ENCODE data around the gene LDLRAD4.

The LDLRAD4 gene

GRCh38 chr18:13218368-13218991 lies at the start of gene LDLRAD4:
Gene LDLRAD4 (plus strand): TSS chr18:13218760.
- peak; percentile 16 to 29 for DNase-seq (ENCODE audit: low read depth in 1 of 2, low spot score in 1 of 2)

DNA sequence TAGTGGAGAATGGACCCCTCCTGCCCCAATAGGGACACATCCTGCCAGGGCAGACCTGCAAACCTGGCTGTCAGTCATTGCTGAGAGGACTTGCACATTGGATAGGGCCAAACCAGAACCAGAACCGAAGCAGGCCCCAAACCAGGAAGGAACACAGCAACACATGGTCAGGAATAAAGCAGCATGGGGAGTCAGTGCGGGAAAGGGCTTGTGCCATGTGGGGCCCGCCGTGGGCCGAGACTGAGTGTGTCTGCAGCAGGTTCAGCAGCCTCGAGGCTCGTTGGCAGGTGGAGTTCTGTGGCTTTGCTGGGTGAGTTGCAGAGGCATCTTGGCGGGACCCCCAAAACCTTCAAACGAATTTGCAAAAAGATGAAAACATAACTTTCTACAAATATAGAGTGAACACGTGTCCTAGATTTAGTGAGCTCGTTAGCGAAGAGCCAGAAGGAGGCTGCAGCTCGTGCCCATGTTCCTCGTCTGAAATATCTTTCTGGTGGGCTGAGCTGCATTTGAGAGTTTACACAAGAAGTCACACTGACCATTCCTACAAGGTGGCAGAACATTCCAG lies 44.9 kb upstream of the LDLRAD4 start:
- no peak for DNase-seq (ENCODE audit: low read depth in 1 of 2, low spot score in 1 of 2)

DNA sequence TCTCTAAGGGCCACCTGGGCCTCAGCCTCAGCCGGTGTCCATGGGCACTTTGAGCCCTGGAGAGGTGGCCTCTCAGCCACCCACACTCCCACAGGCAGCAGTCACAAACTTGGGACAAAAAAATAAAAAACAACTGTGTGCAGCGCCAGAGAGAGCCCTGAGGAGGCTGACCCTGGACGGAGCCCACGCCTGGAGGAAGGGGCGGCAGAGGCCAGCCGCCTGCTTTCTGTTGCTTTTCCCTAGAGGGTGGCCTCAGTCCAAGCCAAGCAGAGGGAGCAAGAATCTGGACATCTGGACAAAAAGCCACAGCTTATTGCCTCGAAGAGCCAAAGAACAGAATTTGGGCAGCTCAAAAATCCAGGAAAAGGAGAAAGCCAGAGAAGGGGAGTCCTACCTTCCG lies 43.3 kb upstream of the LDLRAD4 start:
- DNase-seq (ENCODE audit: low read depth in 1 of 2, low spot score in 1 of 2): no peak

GRCh38 chr18:13175754-13176210 lies 42.8 kb upstream of the LDLRAD4 start:
- no peak for DNase-seq (ENCODE audit: low read depth in 1 of 2, low spot score in 1 of 2)

DNA sequence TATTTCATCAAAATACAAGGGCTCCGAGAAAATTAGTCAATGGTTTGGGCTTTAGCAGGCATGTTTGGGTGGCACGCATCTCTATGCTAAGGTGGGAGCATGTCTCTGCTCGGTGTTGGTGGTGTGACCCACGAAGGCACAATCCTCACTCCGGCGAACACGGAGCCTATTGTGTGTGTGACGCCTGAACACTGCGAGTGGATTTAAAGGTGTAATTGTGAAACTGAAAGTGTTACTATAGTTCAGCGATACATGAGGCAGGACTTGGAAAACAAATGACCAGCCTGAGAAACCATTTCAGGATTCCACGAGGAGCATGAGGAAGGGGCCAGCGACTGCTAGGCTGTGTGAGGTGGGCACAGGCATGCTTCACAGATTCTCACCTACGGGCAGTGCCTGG lies 41.7 kb upstream of the LDLRAD4 start:
- no peak for DNase-seq (ENCODE audit: low read depth in 1 of 2, low spot score in 1 of 2)

DNA sequence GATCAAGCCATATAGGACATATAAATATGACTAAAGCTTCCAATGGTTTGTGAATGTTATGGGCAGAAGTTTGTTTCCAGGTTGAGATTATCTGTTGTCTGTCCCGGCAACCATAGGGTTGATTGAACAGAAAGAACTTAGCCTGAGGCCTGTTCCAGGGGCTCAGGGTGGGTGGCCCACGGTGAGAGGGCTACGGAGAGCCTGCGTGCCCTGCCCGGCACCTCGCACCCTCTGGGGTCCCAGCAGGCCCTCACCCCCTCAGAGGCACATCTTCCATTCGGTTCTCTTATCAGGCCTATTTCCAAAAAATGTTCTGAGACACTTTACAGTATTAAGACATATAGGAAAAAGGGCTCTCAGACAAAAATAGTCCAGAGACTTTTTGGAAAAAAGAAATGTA lies 40.4 kb upstream of the LDLRAD4 start:
- no peak for DNase-seq (ENCODE audit: low read depth in 1 of 2, low spot score in 1 of 2)

- DNase-seq (ENCODE audit: low read depth in 1 of 2, low spot score in 1 of 2): no peak
Measured at GRCh38 chr18:13178976-13179375, 39.6 kb upstream of the LDLRAD4 start.

DNA sequence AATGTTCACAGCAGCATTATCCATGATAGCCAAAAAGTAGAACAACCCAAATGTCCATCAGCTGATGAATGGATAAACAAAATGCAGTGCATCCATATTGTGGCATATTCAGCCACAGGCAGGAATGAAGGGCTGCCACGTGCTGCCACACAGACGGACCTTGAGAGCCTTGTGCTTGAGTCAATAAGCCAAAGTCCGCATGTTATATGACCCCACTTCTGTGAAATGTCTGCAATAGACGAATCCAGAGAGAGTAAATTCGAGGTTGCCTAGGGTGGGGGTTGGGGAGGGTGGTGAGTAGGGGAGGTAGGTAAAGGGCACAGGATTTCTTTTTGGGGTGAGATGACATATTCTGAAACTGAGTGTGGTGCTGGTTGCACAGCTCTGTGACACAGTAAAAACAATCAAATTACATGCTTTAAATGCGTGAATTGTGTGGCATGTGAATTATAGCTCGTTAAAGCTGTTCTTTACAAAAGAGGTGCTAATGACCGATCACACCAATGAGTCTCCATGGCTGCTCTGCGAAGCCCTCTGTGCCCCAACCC lies 38.9 kb upstream of the LDLRAD4 start:
- no peak for DNase-seq (ENCODE audit: low read depth in 1 of 2, low spot score in 1 of 2)

DNA sequence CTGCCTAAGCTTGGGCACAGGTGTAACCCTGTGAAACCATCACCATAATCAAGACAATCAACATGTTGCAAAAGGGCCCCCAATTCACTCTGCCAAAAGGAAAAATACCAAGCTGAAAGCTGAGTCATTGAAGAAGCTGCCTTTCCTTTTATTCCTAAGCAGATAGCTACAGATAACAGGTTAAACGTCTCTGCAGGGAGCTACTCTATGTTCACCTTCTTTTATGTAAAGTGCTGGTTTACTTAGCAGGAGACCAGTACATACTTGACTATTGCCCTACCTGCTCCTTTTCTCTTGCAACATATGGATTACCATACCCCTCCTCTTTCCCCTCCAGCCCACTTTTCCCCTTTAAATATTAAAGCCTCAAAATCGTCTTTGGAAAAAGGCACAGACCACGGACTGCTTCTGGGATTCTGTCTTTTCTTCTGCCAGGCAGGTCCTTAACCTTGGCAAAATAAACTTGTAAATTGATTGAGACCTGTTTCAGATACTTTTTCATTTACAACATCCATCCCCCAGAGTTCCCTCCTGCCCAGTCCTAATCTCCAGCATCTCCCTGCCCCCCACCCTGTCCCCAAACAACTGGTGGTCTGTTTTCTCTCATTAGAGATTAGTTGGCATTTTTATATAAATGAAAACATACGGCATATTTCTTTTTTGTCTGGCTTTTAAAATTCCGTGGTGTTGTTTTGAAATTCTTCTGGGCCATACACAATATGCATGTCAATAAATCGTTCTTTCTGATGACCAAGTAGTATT lies 37.8 kb upstream of the LDLRAD4 start:
- no peak for DNase-seq (ENCODE audit: low read depth in 1 of 2, low spot score in 1 of 2)

- no peak for DNase-seq (ENCODE audit: low read depth in 1 of 2, low spot score in 1 of 2)
Measured at GRCh38 chr18:13181765-13182164, 36.8 kb upstream of the LDLRAD4 start.

DNA sequence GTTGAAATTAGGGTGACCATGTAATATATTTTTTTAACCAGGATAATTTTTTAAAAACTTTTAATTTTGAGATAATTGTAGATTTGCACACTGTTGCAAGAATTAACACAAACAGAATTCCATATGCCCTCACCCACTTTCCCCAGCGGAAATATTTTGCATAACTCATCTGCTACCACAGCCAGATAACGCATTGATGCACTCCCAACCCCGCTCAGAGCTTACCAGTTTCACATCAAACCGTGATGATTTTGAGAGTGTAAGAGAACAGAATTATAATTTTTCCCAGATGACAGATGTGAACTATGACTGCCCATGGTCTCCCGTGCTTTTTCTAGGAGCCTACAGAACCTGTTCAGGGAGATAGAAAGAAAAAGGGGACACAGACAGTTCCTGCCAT lies 35.2 kb upstream of the LDLRAD4 start:
- no peak for DNase-seq (ENCODE audit: low read depth in 1 of 2, low spot score in 1 of 2)

GRCh38 chr18:13183790-13184189 lies 34.8 kb upstream of the LDLRAD4 start:
- no peak for DNase-seq (ENCODE audit: low read depth in 1 of 2, low spot score in 1 of 2)

GRCh38 chr18:13184396-13184795 lies 34.2 kb upstream of the LDLRAD4 start:
- no peak for DNase-seq (ENCODE audit: low read depth in 1 of 2, low spot score in 1 of 2)

DNA sequence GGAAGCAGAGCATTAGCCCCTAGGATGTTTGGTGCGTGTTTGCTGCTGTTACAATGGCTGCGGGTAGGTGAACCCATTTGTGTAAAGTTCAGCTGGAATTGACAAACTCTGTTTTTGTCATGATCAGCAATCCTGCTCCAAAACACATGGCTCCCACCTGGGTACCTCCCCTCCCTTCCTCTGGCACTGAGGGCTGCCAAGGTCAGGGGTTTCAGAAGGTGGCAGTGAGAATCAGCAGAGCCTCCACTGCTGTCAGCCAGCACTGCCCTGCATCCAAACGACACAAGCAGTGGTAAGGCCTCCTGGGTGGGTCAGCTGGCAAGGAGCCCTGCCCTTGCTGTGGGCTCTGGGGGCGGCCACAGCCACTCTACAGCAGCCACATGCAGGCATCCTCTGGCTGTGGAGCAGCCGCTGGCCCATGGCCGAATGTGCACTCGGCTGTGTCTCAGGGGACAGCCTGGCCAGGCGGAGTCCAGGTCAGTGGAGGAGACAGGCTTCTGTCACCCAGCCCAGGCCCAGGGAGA lies 32.8 kb upstream of the LDLRAD4 start:
- DNase-seq (ENCODE audit: low read depth in 1 of 2, low spot score in 1 of 2): no peak

DNA sequence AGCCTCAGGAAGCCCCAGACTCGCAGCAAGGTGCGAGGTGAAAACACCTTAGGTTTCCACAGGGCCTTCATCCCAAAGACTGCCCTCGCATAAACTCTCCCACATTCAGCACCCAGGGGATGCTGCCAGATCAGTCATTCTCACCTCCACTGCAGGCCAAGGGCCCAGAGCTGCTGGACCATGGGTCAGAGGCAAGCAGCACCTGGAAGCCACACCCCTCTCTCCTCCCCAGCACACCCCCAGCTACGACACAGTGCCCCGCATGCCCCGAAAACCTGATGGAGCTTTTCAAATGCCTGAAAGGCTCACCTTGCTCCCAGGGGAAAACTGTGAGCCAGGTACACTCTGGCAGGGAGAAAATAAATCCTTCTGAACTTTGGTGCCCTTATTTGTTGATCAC lies 31.9 kb upstream of the LDLRAD4 start:
- DNase-seq (ENCODE audit: low read depth in 1 of 2, low spot score in 1 of 2): no peak

DNA sequence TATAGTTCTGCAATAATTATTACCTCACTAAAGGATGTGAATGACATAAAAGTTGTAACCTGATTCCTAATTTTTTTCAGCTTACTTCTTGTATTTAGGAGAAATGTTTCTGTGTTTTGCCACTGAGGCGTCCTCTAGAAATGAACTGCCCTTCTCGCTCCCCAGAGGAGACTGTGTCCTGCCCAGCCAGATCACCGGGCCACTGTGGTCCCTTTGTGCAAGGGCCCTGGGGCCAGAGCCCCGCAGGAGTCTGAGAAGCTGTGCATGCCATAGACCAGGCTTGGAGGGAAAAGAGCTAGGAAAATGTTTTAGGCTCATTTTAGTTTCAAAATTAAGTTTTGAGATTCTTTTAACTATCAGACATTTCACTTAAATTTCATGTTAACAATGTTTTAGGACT lies 31.1 kb upstream of the LDLRAD4 start:
- DNase-seq (ENCODE audit: low read depth in 1 of 2, low spot score in 1 of 2): no peak

- no peak for DNase-seq (ENCODE audit: low read depth in 1 of 2, low spot score in 1 of 2)
Measured at GRCh38 chr18:13191031-13191430, 27.5 kb upstream of the LDLRAD4 start.

GRCh38 chr18:13191779-13192178 lies 26.8 kb upstream of the LDLRAD4 start:
- no peak for DNase-seq (ENCODE audit: low read depth in 1 of 2, low spot score in 1 of 2)

GRCh38 chr18:13192970-13193369 lies 25.6 kb upstream of the LDLRAD4 start:
- no peak for DNase-seq (ENCODE audit: low read depth in 1 of 2, low spot score in 1 of 2)

GRCh38 chr18:13194239-13194638 lies 24.3 kb upstream of the LDLRAD4 start:
- no peak for DNase-seq (ENCODE audit: low read depth in 1 of 2, low spot score in 1 of 2)

GRCh38 chr18:13198701-13199100 lies 19.9 kb upstream of the LDLRAD4 start:
- no peak for DNase-seq (ENCODE audit: low read depth in 1 of 2, low spot score in 1 of 2)

- DNase-seq (ENCODE audit: low read depth in 1 of 2, low spot score in 1 of 2): no peak
Measured at GRCh38 chr18:13199169-13199568, 19.4 kb upstream of the LDLRAD4 start.
